Measurements from ENCODE around the gene YTHDF1.

GRCh38 chr20:63196768-63197470 lies 19.0 kb downstream of the YTHDF1 start:
- TF ChIP-seq, protein P1, sequence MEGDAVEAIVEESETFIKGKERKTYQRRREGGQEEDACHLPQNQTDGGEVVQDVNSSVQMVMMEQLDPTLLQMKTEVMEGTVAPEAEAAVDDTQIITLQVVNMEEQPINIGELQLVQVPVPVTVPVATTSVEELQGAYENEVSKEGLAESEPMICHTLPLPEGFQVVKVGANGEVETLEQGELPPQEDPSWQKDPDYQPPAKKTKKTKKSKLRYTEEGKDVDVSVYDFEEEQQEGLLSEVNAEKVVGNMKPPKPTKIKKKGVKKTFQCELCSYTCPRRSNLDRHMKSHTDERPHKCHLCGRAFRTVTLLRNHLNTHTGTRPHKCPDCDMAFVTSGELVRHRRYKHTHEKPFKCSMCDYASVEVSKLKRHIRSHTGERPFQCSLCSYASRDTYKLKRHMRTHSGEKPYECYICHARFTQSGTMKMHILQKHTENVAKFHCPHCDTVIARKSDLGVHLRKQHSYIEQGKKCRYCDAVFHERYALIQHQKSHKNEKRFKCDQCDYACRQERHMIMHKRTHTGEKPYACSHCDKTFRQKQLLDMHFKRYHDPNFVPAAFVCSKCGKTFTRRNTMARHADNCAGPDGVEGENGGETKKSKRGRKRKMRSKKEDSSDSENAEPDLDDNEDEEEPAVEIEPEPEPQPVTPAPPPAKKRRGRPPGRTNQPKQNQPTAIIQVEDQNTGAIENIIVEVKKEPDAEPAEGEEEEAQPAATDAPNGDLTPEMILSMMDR (conservative IDR thresholded peaks at IDR 0.05): no peak
- no peak for TF ChIP-seq ZFX (IDR thresholded peaks at IDR 0.05)
